OCI-LY7 (cell line): ENCODE data around the gene CYB5RL. TPM values are rescaled to one million over a fixed set of nuclear protein-coding genes. Genes with fewer than 3 reads are reported as not detected.

Experiments
- BruUV-seq: library from RNA; stranded (reverse); fragments of 400-500 nt; replicated peaks from 2 replicates; lab custom pipeline; 2021; lab: Mats Ljungman, UMichigan
- CTCF ChIA-PET: fragments of 300-600 bp; sonication (Branson Sonifier 250); formaldehyde crosslinking; loops from one replicate; lab custom pipeline; 2022; ENCODE audit warnings: antibody characterized with exemption; ENCODE audit not compliant: unreplicated experiment; lab: Charles Lee
- POLR2A ChIA-PET: fragments of 300-600 bp; sonication (Branson Sonifier 250); formaldehyde crosslinking; loops from one replicate; lab custom pipeline; 2022; ENCODE audit warnings: antibody characterized with exemption; lab: Charles Lee
- DNase-seq: peaks from one replicate; pipeline ENCODE4 v3.0.0-alpha.2; 2015; ENCODE audit warnings: low spot score
- H2AFZ ChIP-seq: fragments of 200-600 bp; sonication (generic), shearing (Covaris generic); 2 replicates; pipeline ENCODE4 v1.6.1; 2014; ENCODE audit warnings: mild to moderate bottlenecking, antibody characterized with exemption, low read length, moderate library complexity
- H3K27ac ChIP-seq: fragments of 200-600 bp; sonication (generic); 2 replicates; pipeline ENCODE4 v1.5.1; 2014; ENCODE audit warnings: mixed run types, low read depth, mild to moderate bottlenecking, moderate library complexity, low read length, inconsistent platforms; ENCODE audit not compliant: poor library complexity, severe bottlenecking
- H3K36me3 ChIP-seq: fragments of 200-600 bp; sonication (generic); 2 replicates; pipeline ENCODE4 v1.6.1; 2014; ENCODE audit warnings: mild to moderate bottlenecking, antibody characterized with exemption, low read length, moderate library complexity, mixed read lengths; ENCODE audit not compliant: insufficient read depth
- H3K4me1 ChIP-seq: fragments of 200-600 bp; sonication (generic); 2 replicates; pipeline ENCODE4 v1.5.1; 2014; ENCODE audit warnings: mild to moderate bottlenecking, low read length; ENCODE audit not compliant: insufficient read depth, poor library complexity, severe bottlenecking
- H3K4me2 ChIP-seq: fragments of 200-600 bp; sonication (generic); 2 replicates; pipeline ENCODE4 v1.6.1; 2014; ENCODE audit warnings: mild to moderate bottlenecking, low read length
- H3K4me3 ChIP-seq: fragments of 200-600 bp; sonication (generic); 2 replicates; pipeline ENCODE4 v1.5.1; 2014; ENCODE audit warnings: mild to moderate bottlenecking, low read depth, low read length; ENCODE audit not compliant: poor library complexity, severe bottlenecking
- H3K79me2 ChIP-seq: fragments of 200-600 bp; sonication (generic); 2 replicates; pipeline ENCODE4 v1.6.1; 2016; ENCODE audit warnings: low read depth, mild to moderate bottlenecking, low read length, moderate library complexity, mixed read lengths; ENCODE audit not compliant: insufficient read depth
- H3K9me2 ChIP-seq: fragments of 200-600 bp; sonication (generic); 2 replicates; pipeline ENCODE4 v1.6.1; 2016; ENCODE audit warnings: mild to moderate bottlenecking, low read length, mixed read lengths; ENCODE audit not compliant: insufficient read depth
- H3K9me3 ChIP-seq: fragments of 200-600 bp; sonication (generic); 2 replicates; pipeline ENCODE4 v1.6.1; 2014; ENCODE audit warnings: mild to moderate bottlenecking, mixed run types, low read length, mixed read lengths
- H4K20me1 ChIP-seq: fragments of 200-600 bp; sonication (generic); 2 replicates; pipeline ENCODE4 v1.6.1; 2014; ENCODE audit warnings: mild to moderate bottlenecking, antibody characterized with exemption, low read length, moderate library complexity, mixed read lengths; ENCODE audit not compliant: insufficient read depth
- CTCF ChIP-seq: fragments of 200-600 bp; sonication (generic); conservative IDR thresholded peaks from 2 replicates; pipeline ENCODE4 v1.5.1; 2014; ENCODE audit warnings: mild to moderate bottlenecking, antibody characterized with exemption, low read length, moderate library complexity, mixed read lengths
- EZH2phosphoT487 ChIP-seq: fragments of 200-600 bp; sonication (generic); IDR thresholded peaks from 2 replicates; pipeline ENCODE4 v1.6.1; 2018; ENCODE audit warnings: low read depth, borderline replicate concordance, mild to moderate bottlenecking, mixed run types, antibody characterized with exemption, low read length, moderate library complexity, mixed read lengths
- intact Hi-C: fragments of 100-400 bp; cut with micrococcal nuclease; formaldehyde crosslinking; loops from one replicate; pipeline ENCODE4 v1.10.0; 2022; ENCODE audit not compliant: unreplicated experiment
- total RNA-seq, 2 experiments: library from RNA; depleted of rRNA in 1 of 2; stranded (reverse); fragments of >200 nt in 1 of 2; shearing (Covaris generic) in 1 of 2; gene quantifications; 2 replicates each; pipeline ENCODE4 v1.2.3, GENCODE V29; 2014 to 2022

CYB5RL gene
- total RNA-seq, 2 experiments from 2014 or later = 10.4 to 20.6 TPM

- Histone ChIP-seq H3K4me1 (peaks cover 8% of the 10 kb centered on the region), H3K9me2 (no peaks in the 10 kb centered on the region), H2AFZ (no peak overlapping the region), H3K79me2 (no peaks in the 10 kb centered on the region), H4K20me1 (no peaks in the 10 kb centered on the region), H3K9me3 (no peaks in the 10 kb centered on the region), H3K36me3 (no peaks in the 10 kb centered on the region), H3K4me3 (no peak overlapping the region), H3K4me2 (no peak overlapping the region), H3K27ac (no peak overlapping the region)
- ChIA-PET CTCF (no interaction called here), POLR2A (no interaction called here)
- BruUV-seq = no TSS peak
- TF ChIP-seq EZH2phosphoT487 = no peak
- DNase-seq = no peak
- intact Hi-C loops = no loop called here
These were observed 42.4 kb downstream of the CYB5RL start for GRCh38 chr1:54157401-54157800.

- Histone ChIP-seq H3K9me3 (no peaks in the 10 kb centered on the region), H3K4me3 (no peak overlapping the region), H2AFZ (no peak overlapping the region), H3K4me2 (no peak overlapping the region), H4K20me1 (no peaks in the 10 kb centered on the region), H3K4me1 (peaks cover 8% of the 10 kb centered on the region), H3K27ac (no peak overlapping the region), H3K36me3 (no peaks in the 10 kb centered on the region), H3K79me2 (no peaks in the 10 kb centered on the region), H3K9me2 (no peaks in the 10 kb centered on the region)
- DNase-seq = no peak
- POLR2A ChIA-PET = no interaction called here
- CTCF ChIA-PET = no interaction called here
- no peak for TF ChIP-seq EZH2phosphoT487
- TF ChIP-seq CTCF = no peak
- intact Hi-C loops = no loop called here
- no TSS peak for BruUV-seq
These were observed 42.8 kb downstream of the CYB5RL start for GRCh38 chr1:54156986-54157385.

- Histone ChIP-seq H3K79me2 (no peaks in the 10 kb centered on the region), H4K20me1 (no peaks in the 10 kb centered on the region), H3K36me3 (no peaks in the 10 kb centered on the region), H3K4me1 (peaks cover 8% of the 10 kb centered on the region), H3K4me2 (no peak overlapping the region), H3K9me3 (no peaks in the 10 kb centered on the region), H3K4me3 (no peak overlapping the region), H3K9me2 (no peaks in the 10 kb centered on the region), H3K27ac (no peak overlapping the region), H2AFZ (no peak overlapping the region)
- BruUV-seq = no TSS peak
- CTCF ChIA-PET = no interaction called here
- no peak for TF ChIP-seq EZH2phosphoT487
- no peak for TF ChIP-seq CTCF
- POLR2A ChIA-PET = no interaction called here
- intact Hi-C loops = no loop called here
- DNase-seq = no peak
These were observed 43.6 kb downstream of the CYB5RL start for GRCh38 chr1:54156201-54156600.
